Glutamatergic neuron (in vitro differentiated cells): ENCODE results near the gene CCL22. TPM values are rescaled to one million over a fixed set of nuclear protein-coding genes. Genes with fewer than 3 reads are reported as not detected.

Experiments
- DNase-seq: peaks from one replicate; pipeline ENCODE4 v3.0.0; 2022
- H3K27ac Mint-ChIP-seq: one replicate; pipeline ENCODE4 v1.8.0; 2020; ENCODE audit warnings: mild to moderate bottlenecking, mixed read lengths, inconsistent platforms; ENCODE audit not compliant: unreplicated experiment
- H3K27me3 Mint-ChIP-seq: one replicate; pipeline ENCODE4 v1.8.0; 2020; ENCODE audit warnings: mild to moderate bottlenecking, moderate library complexity, mixed read lengths, inconsistent platforms; ENCODE audit not compliant: unreplicated experiment
- H3K36me3 Mint-ChIP-seq: one replicate; pipeline ENCODE4 v1.8.0; 2020; ENCODE audit warnings: mild to moderate bottlenecking, mixed read lengths, inconsistent platforms; ENCODE audit not compliant: unreplicated experiment
- H3K4me1 Mint-ChIP-seq: one replicate; pipeline ENCODE4 v1.8.0; 2020; ENCODE audit warnings: mild to moderate bottlenecking, low read depth, mixed read lengths, inconsistent platforms; ENCODE audit not compliant: unreplicated experiment
- H3K4me3 Mint-ChIP-seq: one replicate; pipeline ENCODE4 v1.8.0; 2020; ENCODE audit warnings: mild to moderate bottlenecking, mixed read lengths, inconsistent platforms; ENCODE audit not compliant: unreplicated experiment
- H3K9me3 Mint-ChIP-seq: one replicate; pipeline ENCODE4 v1.8.0; 2020; ENCODE audit warnings: mild to moderate bottlenecking, moderate library complexity, mixed read lengths, inconsistent platforms; ENCODE audit not compliant: unreplicated experiment
- CTCF ChIP-seq: fragments of 200-600 bp; sonication (generic); IDR thresholded peaks from one replicate; pipeline ENCODE4 v1.5.0; 2021; ENCODE audit not compliant: partially characterized antibody, unreplicated experiment
- total RNA-seq: library from RNA; stranded (reverse); fragmentation: NEBNext Ultra II Directional; extraction: Animal tissue kit (Norgen Biotek cat#: 25700); gene quantifications from one replicate; pipeline ENCODE4 v1.2.1, GENCODE V29; 2021; ENCODE audit not compliant: unreplicated experiment

CCL22 gene
- total RNA-seq, 1 donor from 2014 or later, result not detected

GRCh38 chr16:57329718-57330327, 28.8 kb upstream of the CCL22 start:
- Mint-ChIP-seq H3K4me3 (no peak overlapping the region), H3K9me3 (no peaks in the 10 kb centered on the region), H3K27ac (no peak overlapping the region), H3K27me3 (no peaks in the 10 kb centered on the region), H3K4me1 (no peaks in the 10 kb centered on the region), H3K36me3 (peaks cover 4% of the 10 kb centered on the region)
- TF ChIP-seq CTCF, result no peak
- no peak for DNase-seq

DNA sequence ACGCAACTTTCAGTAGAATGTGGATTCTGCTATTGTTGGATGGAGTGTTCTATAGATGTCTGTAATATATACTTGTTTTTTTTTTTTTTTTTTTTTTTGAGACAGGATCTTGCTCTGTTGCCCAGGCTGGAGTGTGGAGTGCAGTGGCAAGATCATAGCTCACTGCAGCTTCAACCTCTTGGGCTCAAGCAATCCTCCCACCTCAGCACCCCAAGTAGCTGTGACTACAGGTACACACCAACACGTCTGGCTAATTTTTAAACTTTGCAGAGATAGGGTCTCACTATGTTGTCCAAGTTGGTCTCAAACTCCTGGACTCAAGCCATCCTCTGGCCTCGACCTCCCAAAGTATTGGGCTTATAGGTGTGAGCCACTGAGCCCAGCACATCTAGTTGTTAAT, 27.2 kb upstream of the CCL22 start:
- H3K27ac Mint-ChIP-seq, result no peak overlapping the region
- no peaks in the 10 kb centered on the region for H3K9me3 Mint-ChIP-seq
- no peak overlapping the region for H3K4me3 Mint-ChIP-seq
- H3K27me3 Mint-ChIP-seq, result no peaks in the 10 kb centered on the region
- no peak for DNase-seq
- no peaks in the 10 kb centered on the region for H3K4me1 Mint-ChIP-seq
- H3K36me3 Mint-ChIP-seq, result peaks cover 4% of the 10 kb centered on the region
- TF ChIP-seq CTCF, result no peak

- Mint-ChIP-seq H3K36me3 (peaks cover 4% of the 10 kb centered on the region), H3K9me3 (no peaks in the 10 kb centered on the region), H3K27ac (no peak overlapping the region), H3K27me3 (no peaks in the 10 kb centered on the region), H3K4me3 (no peak overlapping the region), H3K4me1 (no peaks in the 10 kb centered on the region)
- TF ChIP-seq CTCF, result no peak
- no peak for DNase-seq
Observed at GRCh38 chr16:57333402-57333801, 25.2 kb upstream of the CCL22 start.

GRCh38 chr16:57335366-57335765, 23.2 kb upstream of the CCL22 start:
- no peak overlapping the region for H3K4me3 Mint-ChIP-seq
- no peaks in the 10 kb centered on the region for H3K27me3 Mint-ChIP-seq
- no peaks in the 10 kb centered on the region for H3K9me3 Mint-ChIP-seq
- H3K36me3 Mint-ChIP-seq, result peaks cover 4% of the 10 kb centered on the region
- H3K27ac Mint-ChIP-seq, result no peak overlapping the region
- no peak for DNase-seq
- TF ChIP-seq CTCF, result no peak
- H3K4me1 Mint-ChIP-seq, result no peaks in the 10 kb centered on the region

DNA sequence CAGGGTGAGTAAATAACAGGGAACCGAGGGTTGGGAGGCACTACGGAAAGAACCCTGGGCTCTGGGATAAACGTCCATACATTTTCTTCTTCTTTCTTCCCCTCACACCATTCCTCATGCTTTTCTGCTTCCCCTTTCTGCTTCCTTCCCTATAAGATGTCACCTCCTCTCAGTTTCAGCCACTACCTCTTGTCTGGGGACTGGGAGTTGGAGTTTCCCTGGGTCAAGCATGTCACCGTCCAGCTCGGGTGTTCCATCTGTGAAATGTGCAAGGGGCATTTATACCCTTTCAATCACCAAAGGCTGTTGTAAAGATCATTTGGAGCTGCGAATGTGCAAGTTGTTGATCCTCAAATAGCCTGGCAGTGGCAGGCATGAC, 17.5 kb upstream of the CCL22 start:
- Mint-ChIP-seq H3K4me1 (no peaks in the 10 kb centered on the region), H3K9me3 (no peaks in the 10 kb centered on the region), H3K27me3 (peaks cover 2% of the 10 kb centered on the region), H3K27ac (no peak overlapping the region), H3K4me3 (no peak overlapping the region), H3K36me3 (no peaks in the 10 kb centered on the region)
- no peak for TF ChIP-seq CTCF
- no peak for DNase-seq
